NOMO-1 treated with dmso at 0.1 percent for 144 hours (cell line): Measurements from ENCODE around the gene RFX1.
A peak's percentile ranks its signal among the peaks of the same experiment; 100 is the strongest.
"Not testable (repeated sequence)": the region's sequence is repeated elsewhere in the genome, so short reads cannot be mapped to it uniquely, and the experiment has no call there.

ENCODE experiments used
- DNase-seq: peaks from one replicate; lab custom pipeline; 2025; ENCODE audit not compliant: unreplicated experiment; lab: John Stamatoyannopoulos, UW

Gene RFX1

GRCh38 chr19:14006085-14006765, at the start of gene RFX1:
TSS of gene RFX1 (minus strand) at chr19:14006320. CDS start at chr19:13993843, 12,477 bp downstream.
- peak; percentile 99 for DNase-seq

DNA sequence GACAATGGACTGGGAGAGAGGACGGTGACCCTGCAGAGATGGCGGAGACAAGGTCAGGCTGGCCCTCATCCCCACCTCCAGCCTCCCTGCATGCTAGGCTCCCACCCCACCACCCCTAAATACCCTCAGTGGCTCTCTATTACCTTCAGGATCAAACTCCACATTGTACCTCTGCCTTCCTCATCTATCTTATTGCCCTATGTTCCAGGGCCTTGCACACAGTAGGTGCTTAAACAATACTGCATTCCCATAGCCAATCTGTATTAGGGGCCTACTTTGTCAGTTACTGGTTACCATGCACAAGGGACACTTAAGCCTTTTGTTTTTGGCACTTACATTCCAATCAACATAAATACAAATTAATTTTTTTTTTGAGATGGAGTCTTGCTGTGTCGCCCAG, 49.3 kb upstream of the RFX1 start:
- DNase-seq: no peak

DNA sequence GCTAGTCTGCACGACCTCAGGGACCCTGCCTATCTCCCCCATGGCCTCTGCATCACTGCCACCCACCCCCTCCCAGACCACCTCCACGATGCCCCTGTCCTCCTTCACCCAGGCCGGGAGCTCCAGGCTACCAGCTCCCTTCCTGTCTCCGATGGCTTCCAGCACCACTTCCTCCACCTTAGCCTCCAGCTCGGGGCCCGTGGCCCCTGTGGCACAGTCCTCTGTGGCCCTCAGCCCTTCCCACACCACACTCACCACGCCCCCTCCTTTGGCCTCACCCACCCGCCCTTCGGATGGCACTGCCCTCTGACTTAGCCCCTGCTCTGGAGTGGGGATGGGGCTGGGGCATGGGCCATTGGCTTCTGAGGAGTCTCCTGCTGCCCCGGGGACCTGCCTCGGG, 48.6 kb upstream of the RFX1 start:
- no peak for DNase-seq

GRCh38 chr19:14054099-14054498, 48.0 kb upstream of the RFX1 start:
- no peak for DNase-seq

GRCh38 chr19:14053500-14053899, 47.4 kb upstream of the RFX1 start:
- no peak for DNase-seq

GRCh38 chr19:14053032-14053431, 46.9 kb upstream of the RFX1 start:
- no peak for DNase-seq

DNA sequence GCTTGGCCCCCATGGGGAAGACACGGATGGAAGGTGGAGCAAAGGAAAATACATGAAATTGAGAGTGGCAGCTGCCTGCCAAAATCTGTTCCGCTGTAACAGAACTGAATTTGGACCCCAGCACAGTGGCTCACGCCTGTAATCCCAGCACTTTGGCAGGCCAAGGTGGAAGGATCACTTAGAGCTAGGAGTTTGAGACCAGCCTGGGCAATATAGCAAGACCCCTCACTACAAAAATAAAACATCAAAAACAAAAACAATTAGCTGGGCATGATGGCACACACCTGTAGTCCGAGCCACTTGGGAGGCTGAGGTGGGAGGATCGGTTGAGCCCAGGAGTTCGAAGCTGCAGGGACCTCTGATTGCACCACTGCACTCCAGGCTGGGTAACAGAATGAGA, 46.4 kb upstream of the RFX1 start:
- no peak for DNase-seq

DNA sequence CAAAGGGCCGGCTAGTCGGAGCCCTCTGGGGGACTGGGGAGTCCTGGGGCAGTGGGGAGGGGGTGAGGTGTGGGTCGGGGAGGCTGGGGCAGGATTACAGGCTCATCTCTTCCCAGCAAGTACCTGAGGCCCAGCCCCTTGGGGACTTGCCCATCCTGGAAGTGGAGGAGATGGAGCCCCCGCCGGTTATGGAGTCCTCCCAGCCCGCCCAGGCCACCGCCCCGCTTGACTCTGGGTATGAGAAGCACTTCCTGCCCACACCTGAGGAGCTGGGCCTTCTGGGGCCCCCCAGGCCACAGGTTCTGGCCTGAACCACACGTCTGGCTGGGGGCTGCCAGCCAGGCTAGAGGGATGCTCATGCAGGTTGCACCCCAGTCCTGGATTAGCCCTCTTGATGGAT, 45.9 kb upstream of the RFX1 start:
- no peak for DNase-seq

DNA sequence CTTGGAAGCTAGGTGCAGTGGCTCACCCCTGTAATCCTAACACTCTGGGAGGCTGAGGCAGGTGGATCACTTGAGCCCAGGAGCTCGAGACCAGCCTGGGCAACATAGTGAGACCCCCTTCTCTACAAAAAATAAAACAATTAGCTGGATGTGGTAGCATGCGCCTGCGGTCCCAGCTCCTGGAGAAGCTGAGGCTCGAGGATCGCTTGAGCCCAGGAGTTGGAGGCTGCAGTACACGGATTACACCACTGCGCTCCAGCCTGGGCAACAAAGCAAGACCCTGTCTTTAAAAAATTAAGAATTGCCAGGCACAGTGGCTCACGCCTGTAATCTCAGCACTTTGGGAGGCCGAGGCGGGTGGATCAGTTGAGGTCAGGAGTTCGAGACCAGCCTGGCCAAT, 44.8 kb upstream of the RFX1 start:
- DNase-seq: not testable (repeated sequence)

DNA sequence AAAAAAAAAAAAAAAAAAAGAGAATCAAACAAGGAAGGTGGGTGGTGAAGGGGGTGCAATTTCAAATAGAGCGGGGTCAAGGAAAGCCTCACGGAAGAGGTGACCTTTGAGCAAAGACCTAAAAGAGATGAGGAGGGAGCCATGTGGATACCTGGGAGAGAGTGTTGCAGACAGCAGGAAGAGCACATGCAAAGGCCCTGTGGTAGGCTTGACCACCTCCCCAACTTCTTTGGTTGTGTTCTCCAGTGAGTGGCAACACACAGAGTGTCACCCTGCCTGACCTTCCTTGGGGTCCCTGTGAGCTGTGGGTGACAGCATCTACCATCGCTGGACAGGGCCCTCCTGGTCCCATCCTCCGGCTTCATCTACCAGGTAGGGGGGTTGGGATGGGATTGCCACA, 44.4 kb upstream of the RFX1 start:
- no peak for DNase-seq

- peak; percentile 32 for DNase-seq
Measured at GRCh38 chr19:14048443-14049153, 42.5 kb upstream of the RFX1 start.

- not testable (repeated sequence) for DNase-seq
Measured at GRCh38 chr19:14047866-14048265, 41.7 kb upstream of the RFX1 start.

DNA sequence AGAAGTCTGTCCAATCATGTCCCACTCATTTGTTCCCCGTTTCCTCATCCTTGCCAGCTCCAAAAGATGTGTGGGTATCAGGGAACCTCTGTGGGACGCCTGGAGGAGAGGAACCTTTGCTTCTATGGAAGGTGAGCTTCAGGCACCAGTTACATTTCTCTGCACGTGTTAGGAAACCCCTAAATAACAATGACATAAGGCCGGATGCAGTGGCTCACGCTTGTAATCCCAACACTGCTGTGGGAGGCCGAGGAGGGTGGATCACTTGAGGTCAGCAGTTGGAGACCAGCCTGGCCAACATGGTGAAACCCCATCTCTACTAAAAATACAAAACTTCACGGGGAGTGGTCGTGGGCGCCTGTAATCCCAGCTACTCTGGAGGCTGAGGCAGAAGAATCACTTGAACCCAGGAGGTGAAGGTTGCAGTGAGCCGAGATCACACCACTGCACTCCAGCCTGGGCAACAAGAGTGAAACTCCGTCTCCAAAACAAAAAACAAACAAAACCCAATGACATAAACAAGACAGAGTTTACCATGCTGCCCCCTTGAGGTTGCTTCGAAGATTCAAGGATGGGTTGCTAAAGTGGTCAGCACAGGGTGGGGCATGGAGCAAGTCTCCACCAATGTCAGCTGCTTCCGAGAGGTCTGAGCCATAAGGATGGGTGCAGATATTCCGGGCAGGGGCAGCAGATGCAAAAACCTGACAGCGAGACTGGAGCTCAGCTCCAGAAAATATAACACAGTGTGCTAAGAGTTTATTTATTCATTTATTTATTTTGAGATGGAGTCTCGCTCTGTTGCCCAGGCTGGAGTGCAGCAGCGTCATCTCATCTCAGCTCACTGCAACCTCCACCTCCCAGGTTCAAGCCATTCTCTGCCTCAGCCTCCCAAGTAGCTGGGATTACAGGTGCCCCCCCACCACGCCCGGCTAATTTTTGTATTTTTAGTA, 36.8 kb upstream of the RFX1 start:
- DNase-seq: not testable (repeated sequence)

DNA sequence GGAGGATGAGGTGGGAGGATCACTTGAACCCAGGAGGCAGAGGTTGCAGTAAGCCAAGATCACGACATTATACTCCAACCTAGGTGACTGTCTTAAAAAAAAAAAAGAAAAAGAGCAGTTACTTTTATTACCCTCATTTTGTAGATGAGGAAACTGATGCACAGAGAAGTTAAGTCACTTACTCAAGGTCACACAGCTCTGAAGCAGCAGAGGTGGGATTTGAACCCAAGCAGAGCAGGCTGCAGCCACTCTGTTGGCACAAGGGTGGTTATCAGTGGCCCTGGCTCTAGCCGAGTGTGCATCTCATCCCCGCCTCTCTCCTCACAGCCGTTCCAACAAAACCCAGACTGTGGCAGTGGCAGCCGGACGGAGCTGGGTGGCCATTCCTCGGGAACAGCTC, 33.1 kb upstream of the RFX1 start:
- DNase-seq: no peak

GRCh38 chr19:14035706-14036105, 29.6 kb upstream of the RFX1 start:
- DNase-seq: no peak

- DNase-seq: not testable (repeated sequence)
Measured at GRCh38 chr19:14035159-14035558, 29.0 kb upstream of the RFX1 start.

GRCh38 chr19:14033946-14034345, 27.8 kb upstream of the RFX1 start:
- no peak for DNase-seq

DNA sequence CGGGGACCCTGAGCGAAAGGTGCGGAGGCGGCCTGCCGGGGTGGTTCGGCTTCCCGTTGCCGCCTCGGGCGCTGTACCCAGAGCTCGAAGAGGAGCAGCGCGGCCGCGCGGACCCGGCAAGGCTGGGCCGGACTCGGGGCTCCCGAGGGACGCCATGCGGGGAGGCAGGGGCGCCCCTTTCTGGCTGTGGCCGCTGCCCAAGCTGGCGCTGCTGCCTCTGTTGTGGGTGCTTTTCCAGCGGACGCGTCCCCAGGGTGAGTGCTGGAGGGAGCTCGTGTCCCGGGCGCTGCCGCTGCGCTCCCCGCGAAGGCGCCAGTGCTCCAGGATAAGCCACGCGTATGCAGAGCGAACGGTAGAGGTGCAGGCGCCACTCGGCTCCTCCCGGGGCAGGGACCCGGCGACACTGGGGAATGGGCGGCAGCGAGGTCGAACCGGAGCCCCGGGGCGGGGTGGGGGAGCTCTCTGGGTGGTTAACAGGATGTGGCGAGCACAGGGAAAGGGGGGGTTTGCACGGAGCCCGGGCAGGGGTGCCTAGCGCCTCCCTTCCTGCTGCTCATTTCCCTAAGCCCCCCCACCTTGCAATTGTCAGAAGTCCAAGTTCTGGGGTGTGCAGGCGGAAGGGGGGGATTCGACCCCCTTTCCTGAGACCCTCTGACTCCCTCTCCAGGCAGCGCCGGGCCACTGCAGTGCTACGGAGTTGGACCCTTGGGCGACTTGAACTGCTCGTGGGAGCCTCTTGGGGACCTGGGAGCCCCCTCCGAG, 25.8 kb upstream of the RFX1 start, which contains the start of gene IL27RA:
Gene IL27RA, plus strand, starts transcription at position 44 of the 762 bp plus-strand sequence. Its CDS starts 111 bp downstream, at position 155.
- DNase-seq: peak; percentile 57

GRCh38 chr19:14030997-14031718, 25.0 kb upstream of the RFX1 start:
- DNase-seq: no peak

DNA sequence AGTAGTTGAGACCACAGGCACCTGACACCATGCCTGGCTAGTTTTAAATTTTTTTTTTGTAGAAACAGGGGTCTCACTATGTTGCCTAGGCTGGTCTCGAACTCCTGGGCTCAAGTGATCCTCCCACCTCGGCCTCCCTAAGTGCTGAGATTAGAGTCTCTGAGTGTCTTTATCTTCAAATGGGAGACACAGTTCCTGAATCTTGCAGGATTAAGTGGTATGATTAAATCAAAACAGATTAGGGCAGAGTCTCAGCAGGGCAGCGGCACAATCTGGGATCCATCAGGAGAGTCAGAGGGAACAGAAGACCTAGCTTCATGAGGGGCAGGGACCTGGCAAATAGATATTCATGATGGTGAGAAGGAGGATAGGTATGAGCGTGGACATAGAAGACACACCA, 22.8 kb upstream of the RFX1 start:
- no peak for DNase-seq
